GM21576 (cell line): ENCODE results near the gene SEC24C.
"Not testable (repeated sequence)": the region's sequence is repeated elsewhere in the genome, so short reads cannot be mapped to it uniquely, and the experiment has no call there.

Source experiments
- ATAC-seq: cut with Tn5 transposase; IDR thresholded peaks from one replicate; pipeline ENCODE4 v1.9.1; 2021; ENCODE audit warnings: mild to moderate bottlenecking, moderate library complexity; ENCODE audit not compliant: unreplicated experiment

Gene SEC24C

GRCh38 chr10:73789659-73790055, 45.5 kb downstream of the SEC24C start:
- ATAC-seq = no peak

- ATAC-seq = no peak
Measured at GRCh38 chr10:73790886-73791625, 46.9 kb downstream of the SEC24C start.

- ATAC-seq = no peak
Measured at GRCh38 chr10:73791871-73792400, 47.8 kb downstream of the SEC24C start.

- ATAC-seq = no peak
Measured at GRCh38 chr10:73793456-73793855, 49.3 kb downstream of the SEC24C start.

- not testable (repeated sequence) for ATAC-seq
Measured at GRCh38 chr10:73795491-73795890, 51.3 kb downstream of the SEC24C start.

- not testable (repeated sequence) for ATAC-seq
Measured at GRCh38 chr10:73796035-73796434, 51.9 kb downstream of the SEC24C start.

- ATAC-seq = no peak
Measured at GRCh38 chr10:73796766-73797165, 52.6 kb downstream of the SEC24C start.

GRCh38 chr10:73797324-73798025, 53.3 kb downstream of the SEC24C start:
- no peak for ATAC-seq

- ATAC-seq = no peak
Measured at GRCh38 chr10:73798087-73798486, 53.9 kb downstream of the SEC24C start.

GRCh38 chr10:73798927-73799560, 54.9 kb downstream of the SEC24C start:
- no peak for ATAC-seq

- ATAC-seq = no peak
Measured at GRCh38 chr10:73799899-73800559, 55.9 kb downstream of the SEC24C start.

GRCh38 chr10:73800560-73801252, 56.5 kb downstream of the SEC24C start:
- ATAC-seq = no peak

GRCh38 chr10:73801253-73801590, 57.0 kb downstream of the SEC24C start:
- ATAC-seq = no peak

GRCh38 chr10:73802276-73802991, 58.3 kb downstream of the SEC24C start:
- ATAC-seq = no peak

- ATAC-seq = peak; percentile 62
Measured at GRCh38 chr10:73803680-73804286, 59.6 kb downstream of the SEC24C start.

- no peak for ATAC-seq
Measured at GRCh38 chr10:73806176-73806950, 62.2 kb downstream of the SEC24C start.

GRCh38 chr10:73807471-73807870, 63.3 kb downstream of the SEC24C start:
- ATAC-seq = no peak

GRCh38 chr10:73808021-73808815, 64.0 kb downstream of the SEC24C start:
- ATAC-seq = no peak
